HG02852 (cell line): ENCODE results near the gene RPS6KA2.

Experiments used
- ATAC-seq: cut with Tn5 transposase; IDR thresholded peaks from one replicate; pipeline ENCODE4 v1.9.1; 2021; ENCODE audit warnings: mild to moderate bottlenecking, moderate library complexity; ENCODE audit not compliant: unreplicated experiment

The RPS6KA2 gene

DNA sequence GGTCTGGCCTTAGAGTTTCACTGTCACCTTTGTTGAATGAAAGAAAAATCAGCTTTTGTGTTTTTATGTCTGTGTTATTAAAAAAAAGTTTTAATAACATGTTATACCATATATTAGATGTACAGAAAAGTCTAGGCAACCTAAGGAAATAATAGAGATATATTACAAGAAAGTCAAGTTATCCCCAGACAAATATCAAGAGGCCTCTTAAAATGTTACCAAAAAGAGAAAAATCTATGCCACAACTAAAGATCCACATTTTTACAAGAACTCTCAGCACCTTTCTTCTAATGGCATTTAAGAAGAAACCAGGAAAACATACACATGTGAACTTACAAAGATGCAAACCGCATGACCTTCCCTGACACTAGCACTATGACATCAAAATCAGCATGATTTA is 67.4 kb downstream of the RPS6KA2 start:
- no peak for ATAC-seq

GRCh38 chr6:166559211-166559610 is 67.8 kb downstream of the RPS6KA2 start:
- ATAC-seq, result no peak

GRCh38 chr6:166558156-166559005 is 68.7 kb downstream of the RPS6KA2 start:
- ATAC-seq, result no peak

DNA sequence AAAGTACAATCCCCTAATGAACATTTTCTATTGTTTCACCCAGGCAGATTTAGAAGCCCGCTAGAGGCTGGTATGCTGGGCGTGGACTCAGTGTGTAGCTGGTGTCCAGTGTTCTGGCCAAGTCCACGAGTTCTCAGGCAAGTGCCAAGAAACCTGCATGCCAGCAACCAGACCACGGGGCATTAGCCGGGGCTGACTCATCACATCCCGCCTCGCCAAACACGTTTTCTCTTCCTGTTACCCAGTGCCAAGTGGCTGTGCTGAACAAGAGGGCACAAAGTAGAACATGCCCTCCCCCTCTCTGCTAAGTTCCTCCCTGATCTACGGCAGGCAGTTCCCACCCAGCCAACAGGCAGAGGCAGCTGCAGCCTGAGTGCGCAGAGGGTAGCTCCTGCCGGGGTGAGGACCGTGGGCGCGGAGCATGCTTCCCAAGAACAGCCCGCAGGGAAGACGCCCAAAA is 70.2 kb downstream of the RPS6KA2 start:
- ATAC-seq, result no peak

DNA sequence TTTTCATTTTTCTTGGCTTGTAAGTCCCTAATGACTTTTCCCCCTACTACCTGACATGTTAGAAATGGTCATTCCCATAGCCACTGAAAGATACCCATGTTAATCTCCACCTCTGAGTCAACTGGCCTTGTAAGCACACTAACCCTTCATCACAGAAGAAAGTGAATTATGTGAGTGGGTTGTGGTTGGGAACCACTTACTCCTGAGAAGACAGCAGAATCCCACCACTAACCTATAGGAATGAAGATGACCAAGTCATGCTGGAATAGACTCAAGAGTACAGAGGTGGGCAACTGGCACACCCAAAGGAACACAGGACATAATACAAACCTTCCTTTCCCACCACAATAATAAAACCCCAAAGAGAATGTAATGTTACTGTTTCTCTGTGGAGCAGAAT is 70.7 kb downstream of the RPS6KA2 start:
- ATAC-seq, result no peak

DNA sequence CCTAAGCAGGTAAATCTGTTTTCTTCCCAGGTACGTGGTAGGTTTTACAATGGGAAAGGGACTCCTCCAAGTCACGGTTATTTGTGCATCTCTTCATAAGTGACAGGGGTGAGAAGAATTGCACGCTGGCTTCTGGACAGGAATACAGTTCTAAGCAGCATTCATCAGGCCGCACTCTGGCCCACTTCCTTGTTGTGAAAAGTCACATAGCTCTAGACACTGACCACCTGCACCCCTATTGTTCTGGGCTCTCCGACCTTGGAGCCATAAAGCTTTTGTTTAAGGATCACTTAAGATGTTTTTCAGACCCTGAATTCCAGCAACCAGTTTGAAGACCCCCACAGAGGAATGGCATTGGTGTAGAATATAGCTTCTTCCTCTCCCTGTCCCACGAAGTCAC is 72.0 kb downstream of the RPS6KA2 start:
- no peak for ATAC-seq

DNA sequence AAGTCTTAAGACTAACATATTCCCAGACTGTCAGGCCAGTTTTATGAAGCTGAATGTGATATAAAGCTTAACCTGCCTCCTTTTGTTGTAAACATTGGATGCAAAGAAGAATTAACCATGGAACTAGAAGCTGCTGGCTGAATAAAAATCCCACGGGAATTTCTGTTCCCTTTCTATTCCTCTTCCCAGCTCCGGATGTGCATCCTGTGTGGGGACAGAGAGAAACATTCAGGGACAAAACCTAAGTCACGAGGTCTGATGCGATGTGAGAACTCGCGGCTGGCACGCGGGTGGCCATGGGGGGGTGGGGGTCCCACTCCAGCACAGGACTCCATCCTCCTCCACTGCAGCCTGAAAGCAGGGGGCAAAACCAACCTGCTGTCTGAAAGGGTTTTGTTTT is 72.7 kb downstream of the RPS6KA2 start:
- no peak for ATAC-seq

GRCh38 chr6:166553563-166554271 is 73.3 kb downstream of the RPS6KA2 start:
- ATAC-seq, result no peak

DNA sequence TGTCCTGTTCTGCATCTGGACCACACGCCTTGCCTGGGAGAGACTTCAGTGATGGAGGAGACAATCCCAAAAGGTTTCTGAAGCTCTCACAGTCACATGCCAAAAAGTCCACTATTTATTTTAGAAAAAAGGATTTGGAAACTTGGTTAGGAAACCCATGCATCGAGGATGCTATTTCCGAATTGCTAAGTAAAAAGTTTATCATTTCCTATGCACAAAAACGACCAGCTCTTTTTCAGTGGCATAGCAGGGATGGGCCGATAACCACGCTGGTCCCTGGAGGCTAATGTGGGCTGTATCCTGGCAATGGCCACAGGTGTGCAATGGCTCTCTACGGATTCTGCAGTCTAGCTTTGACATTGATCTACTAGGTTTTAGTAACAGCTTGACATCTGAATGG is 74.5 kb downstream of the RPS6KA2 start:
- no peak for ATAC-seq

GRCh38 chr6:166551754-166552495 is 75.1 kb downstream of the RPS6KA2 start:
- ATAC-seq, result no peak

DNA sequence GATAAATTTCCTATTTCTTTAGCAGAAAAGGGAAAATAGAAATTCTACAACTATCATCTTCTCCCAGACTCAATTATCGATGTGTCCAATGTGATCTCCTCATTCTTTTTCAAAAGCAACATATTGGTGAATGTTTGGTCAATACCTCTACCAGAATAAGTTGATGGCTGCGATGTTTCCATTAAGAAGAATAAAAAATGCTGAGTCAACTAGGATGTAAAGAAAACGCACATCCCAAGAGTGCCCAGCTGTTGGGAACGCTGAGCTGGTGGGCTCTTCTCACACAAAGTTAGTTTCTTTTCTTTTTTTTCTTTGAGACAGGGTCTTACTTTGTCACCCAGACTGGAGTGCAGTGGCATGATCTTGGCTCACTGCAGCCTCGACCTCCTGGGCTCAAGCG is 80.4 kb downstream of the RPS6KA2 start:
- no peak for ATAC-seq

GRCh38 chr6:166545156-166546034 is 81.7 kb downstream of the RPS6KA2 start:
- no peak for ATAC-seq

DNA sequence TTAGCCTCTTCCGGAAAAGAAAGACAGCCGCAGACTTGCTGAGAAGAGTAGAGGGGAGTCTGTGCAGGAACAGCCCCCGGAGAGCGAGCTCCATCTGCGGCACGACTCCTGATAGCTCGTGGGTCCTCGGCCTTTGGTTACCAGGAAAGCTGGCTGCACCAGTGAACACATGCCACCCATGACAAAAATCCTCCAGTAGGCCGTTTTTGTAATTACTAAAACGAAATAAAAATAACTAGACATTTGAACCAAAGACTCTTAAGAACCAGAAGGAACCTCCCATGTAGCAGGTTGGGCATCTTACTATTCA is 82.8 kb downstream of the RPS6KA2 start:
- ATAC-seq, result no peak

- no peak for ATAC-seq
Measured at GRCh38 chr6:166543603-166544295, 83.3 kb downstream of the RPS6KA2 start.

DNA sequence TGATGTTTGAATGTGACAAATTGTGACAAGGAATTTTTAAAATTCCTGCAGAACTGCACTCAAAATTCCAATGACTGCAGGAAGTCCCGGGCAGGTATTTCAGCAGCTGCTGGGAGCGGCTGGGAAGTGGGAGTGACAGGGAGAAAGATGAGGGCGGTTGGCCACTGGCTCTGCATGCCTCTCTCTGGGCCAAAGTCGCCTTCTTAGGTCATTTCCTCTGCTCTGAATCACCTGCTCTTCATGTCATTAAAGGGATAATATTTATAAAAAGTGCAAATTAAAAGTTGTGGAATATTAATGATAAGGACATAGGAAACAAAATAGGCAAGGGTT is 84.5 kb downstream of the RPS6KA2 start:
- no peak for ATAC-seq

DNA sequence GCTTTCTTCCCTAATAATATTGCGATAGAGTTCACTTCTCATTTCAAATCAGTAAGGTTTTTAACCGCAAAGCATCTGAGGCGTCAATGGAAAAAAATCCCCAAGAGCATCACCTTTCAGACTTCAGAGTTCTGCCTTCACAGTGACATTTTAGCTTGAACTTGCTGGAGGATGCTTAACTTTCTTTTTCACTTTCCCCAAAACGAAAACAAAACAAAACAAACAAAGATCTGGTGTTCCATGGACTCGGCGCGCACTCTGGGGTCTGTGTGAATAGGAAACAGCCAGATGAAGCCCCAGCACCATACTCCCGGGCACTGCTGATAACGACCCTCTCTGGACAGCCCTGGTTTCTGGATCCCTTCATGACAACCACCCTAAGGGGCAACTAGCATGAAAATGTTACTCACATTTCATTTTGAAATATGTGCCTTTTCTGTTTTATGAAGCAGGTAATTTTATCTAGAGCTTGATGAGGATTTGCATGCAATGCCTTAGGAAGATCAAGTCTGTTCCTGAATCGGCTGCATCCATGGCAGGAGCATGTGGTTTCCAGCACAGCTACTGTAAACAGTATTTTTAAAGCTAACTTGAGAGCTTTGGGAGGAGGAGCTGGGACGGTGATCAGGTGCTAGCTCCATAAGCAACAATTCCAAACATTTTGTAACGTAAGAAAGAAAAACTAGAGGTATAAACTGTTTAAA is 85.0 kb downstream of the RPS6KA2 start:
- no peak for ATAC-seq

DNA sequence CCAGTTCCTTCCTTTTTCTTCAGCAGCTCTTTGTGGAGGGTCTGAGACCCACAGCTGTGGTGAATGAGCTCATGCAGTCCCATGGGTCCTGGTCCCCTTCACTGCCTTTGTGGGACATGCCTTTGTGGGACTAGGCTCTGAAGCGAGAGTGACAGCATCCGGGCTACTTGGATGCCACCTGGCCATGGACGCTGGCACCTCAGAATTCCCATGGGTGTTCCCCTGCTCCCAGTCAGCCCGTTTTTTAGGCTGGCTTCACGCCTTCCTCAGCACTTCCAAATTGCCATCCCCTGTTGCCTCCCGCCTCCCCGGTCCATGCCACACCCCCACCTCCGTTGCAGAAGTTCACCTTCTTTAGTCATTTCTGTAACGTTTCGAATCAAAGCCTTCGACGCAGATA is 85.7 kb downstream of the RPS6KA2 start:
- peak; percentile 32 for ATAC-seq

- peak; percentile 95 for ATAC-seq
Measured at GRCh38 chr6:166540631-166541331, 86.3 kb downstream of the RPS6KA2 start.

DNA sequence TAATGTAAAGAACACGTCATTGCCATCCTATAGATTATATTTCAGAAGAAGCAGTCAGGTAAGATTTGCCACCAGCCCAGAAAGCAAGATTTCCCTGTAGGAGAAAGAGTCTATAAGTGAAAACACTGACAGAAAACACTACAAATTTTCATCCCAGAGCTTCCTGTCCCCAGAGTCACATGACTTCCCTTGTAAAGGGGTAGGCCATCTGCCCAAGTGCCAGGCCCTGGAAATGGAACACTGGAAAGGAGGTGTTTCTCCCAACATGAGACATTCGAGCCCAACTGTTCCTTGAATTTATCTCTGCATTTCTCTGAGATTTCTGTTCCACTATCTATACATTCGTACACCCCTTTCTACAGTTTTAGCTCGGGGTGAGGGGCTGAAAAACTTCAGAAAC is 87.5 kb downstream of the RPS6KA2 start:
- no peak for ATAC-seq
